CD4-positive, alpha-beta T cell treated with Interleukin-10 for 1 hour (primary cell): Measurements from ENCODE around the gene SPSB2.

Source experiments
- DNase-seq: peaks from one replicate; pipeline ENCODE4 v3.0.0-alpha.2; 2020

Gene SPSB2

GRCh38 chr12:6829536-6830220, 43.4 kb downstream of the SPSB2 start:
- no peak for DNase-seq

GRCh38 chr12:6828781-6829535, 44.1 kb downstream of the SPSB2 start:
- peak; percentile 32 for DNase-seq

GRCh38 chr12:6827982-6828780, 44.9 kb downstream of the SPSB2 start, which contains the start of gene P3H3:
TSS of gene P3H3 (plus strand) at chr12:6828407. CDS start at chr12:6828441, 34 bp downstream.
- peak; percentile 17 for DNase-seq

GRCh38 chr12:6827437-6827911, 45.6 kb downstream of the SPSB2 start:
- DNase-seq = peak; percentile 45

GRCh38 chr12:6826734-6827436, 46.2 kb downstream of the SPSB2 start:
- DNase-seq = no peak

DNA sequence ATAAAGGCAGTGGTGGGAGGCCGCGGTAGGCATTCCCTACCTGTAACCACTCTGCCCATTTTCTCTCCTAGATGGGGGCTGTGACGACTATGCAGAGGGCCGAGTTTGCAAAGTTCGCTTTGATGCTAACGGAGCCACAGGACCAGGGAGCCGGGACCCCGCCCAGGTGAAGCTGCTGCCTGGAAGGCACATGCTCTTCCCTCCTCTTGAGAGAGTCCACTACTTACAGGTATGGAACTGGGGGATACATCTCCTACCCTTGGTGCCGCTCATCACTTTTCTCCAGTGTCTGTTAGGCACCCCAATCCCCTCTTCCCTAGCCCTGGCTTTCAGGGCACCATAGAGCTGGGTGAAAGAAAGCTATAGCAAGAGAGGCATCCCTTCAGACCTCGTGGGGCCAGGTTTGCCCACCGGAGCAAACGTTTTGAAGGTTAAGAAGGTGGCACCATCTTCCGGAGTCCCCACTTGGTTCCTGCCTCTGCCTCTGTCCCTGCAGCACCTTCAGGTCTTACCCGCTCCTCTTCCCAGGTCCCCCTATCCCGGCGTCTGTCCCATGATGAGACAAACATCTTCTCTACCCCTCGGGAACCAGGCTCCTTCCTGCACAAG, 46.9 kb downstream of the SPSB2 start:
- no peak for DNase-seq

DNA sequence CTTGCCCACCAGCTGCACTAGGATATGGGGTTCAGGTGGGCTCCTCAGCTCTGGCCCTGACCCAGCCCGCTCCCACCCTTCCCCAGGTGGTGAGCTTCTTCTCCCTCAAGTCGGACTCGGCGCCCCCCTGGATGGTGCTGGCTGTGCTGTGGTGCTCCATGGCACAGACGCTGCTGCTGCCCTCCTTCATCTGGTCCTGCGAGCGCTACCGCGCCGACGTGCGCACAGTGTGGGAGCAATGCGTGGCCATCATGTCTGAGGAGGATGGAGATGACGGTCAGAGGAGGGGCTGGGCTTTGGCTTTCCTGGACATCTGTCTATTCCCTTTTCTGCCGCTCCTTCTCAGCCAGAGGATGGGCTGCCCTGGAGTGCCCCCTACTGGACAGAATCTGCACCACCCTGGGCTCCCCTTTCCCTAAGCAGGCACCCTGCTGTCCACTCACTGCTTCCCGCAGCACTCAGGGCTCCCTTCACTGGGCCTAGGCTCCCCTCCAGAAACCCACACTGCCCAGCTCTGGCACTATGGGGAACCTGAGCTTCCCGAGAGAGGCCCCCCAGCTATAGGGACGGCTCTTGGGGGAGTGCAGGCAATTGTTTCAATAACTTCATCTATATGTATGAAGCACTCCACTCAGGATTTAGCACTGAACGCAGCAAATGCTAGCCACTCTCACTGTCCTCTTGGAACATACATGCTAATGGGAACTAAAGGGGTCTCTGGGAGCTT, 47.5 kb downstream of the SPSB2 start:
- peak; percentile 80 for DNase-seq

- no peak for DNase-seq
These were observed 48.2 kb downstream of the SPSB2 start for GRCh38 chr12:6824901-6825381.

DNA sequence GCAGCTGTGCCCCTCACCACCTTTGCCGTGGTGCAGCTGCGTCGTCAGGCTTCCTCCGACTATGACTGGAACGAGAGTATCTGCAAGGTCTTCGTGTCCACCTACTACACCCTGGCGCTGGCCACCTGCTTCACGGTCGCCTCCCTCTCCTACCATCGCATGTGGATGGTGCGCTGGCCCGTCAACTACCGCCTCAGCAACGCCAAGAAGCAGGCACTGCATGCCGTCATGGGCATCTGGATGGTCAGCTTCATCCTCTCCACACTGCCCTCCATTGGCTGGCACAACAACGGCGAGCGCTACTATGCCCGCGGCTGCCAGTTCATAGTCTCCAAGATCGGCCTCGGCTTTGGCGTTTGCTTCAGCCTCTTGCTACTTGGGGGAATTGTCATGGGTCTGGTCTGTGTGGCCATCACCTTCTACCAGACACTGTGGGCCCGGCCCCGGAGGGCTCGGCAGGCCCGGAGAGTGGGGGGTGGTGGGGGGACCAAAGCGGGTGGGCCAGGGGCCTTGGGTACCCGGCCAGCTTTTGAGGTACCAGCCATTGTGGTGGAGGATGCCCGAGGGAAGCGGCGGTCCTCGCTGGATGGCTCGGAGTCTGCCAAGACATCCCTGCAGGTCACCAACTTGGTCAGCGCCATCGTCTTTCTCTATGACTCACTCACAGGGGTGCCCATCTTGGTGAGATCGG, 48.9 kb downstream of the SPSB2 start:
- no peak for DNase-seq

GRCh38 chr12:6823182-6824084, 49.7 kb downstream of the SPSB2 start:
- no peak for DNase-seq

- DNase-seq = no peak
These were observed 50.5 kb downstream of the SPSB2 start for GRCh38 chr12:6822426-6823135.

GRCh38 chr12:6821591-6822425, 51.3 kb downstream of the SPSB2 start, which contains the start of gene GPR162:
TSS of gene GPR162 (plus strand) at chr12:6821821. CDS start at chr12:6823899, 2,078 bp downstream.
- DNase-seq = no peak
